Panc1 (cell line): Measurements from ENCODE around the gene GRIN1. TPM values are rescaled to one million over a fixed set of nuclear protein-coding genes. Genes with fewer than 3 reads are reported as not detected.

Source experiments
- ATAC-seq: fragments of 200-7000 bp; cut with Tn5 transposase; 2 replicates; pipeline ENCODE4 v1.9.1; 2020; ENCODE audit warnings: mild to moderate bottlenecking, moderate library complexity
- BruUV-seq: library from RNA; stranded (reverse); fragments of 400-500 nt; replicated peaks from 2 replicates; lab custom pipeline; 2021; lab: Mats Ljungman, UMichigan
- CTCF ChIA-PET: fragments of 300-600 bp; sonication (Branson Sonifier 250); formaldehyde crosslinking; loops from one replicate; lab custom pipeline; 2022; ENCODE audit warnings: antibody characterized with exemption; lab: Charles Lee
- POLR2A ChIA-PET: fragments of 300-600 bp; sonication (Branson Sonifier 250); formaldehyde crosslinking; loops from one replicate; lab custom pipeline; 2022; ENCODE audit warnings: antibody characterized with exemption; lab: Charles Lee
- DNase-seq: peaks from one replicate; pipeline ENCODE4 v3.0.0-alpha.2; 2010; ENCODE audit warnings: low read depth, low spot score
- H3K27ac ChIP-seq: 2 replicates; pipeline ENCODE4 v1.5.1; 2011; ENCODE audit warnings: mild to moderate bottlenecking, low read length, inconsistent platforms
- H3K27me3 ChIP-seq: fragments of 200-500 bp; sonication (Bioruptor generic); 2 replicates; pipeline ENCODE4 v1.6.0; 2014; ENCODE audit warnings: low read length, inconsistent platforms; ENCODE audit not compliant: control insufficient read depth, insufficient read depth
- H3K36me3 ChIP-seq: fragments of 200-500 bp; sonication (Bioruptor generic); 2 replicates; pipeline ENCODE4 v1.5.1; 2014; ENCODE audit warnings: inconsistent platforms, mild to moderate bottlenecking, low read length, moderate library complexity; ENCODE audit not compliant: control insufficient read depth, insufficient read depth
- H3K4me1 ChIP-seq: 2 replicates; pipeline ENCODE4 v1.5.1; 2011; ENCODE audit warnings: inconsistent platforms, mild to moderate bottlenecking, low read length, moderate library complexity; ENCODE audit not compliant: control insufficient read depth, insufficient read depth
- H3K4me3 ChIP-seq, 2 experiments: 2 replicates each; pipeline ENCODE4 v1.5.1; 2011 to 2012; ENCODE audit warnings: low read depth in 2 of 2, low read length in 2 of 2, mild to moderate bottlenecking in 2 of 2, inconsistent platforms in 1 of 2, moderate library complexity in 1 of 2
- H3K9me3 ChIP-seq: fragments of 200-500 bp; sonication (Bioruptor generic); 2 replicates; pipeline ENCODE4 v1.5.1; 2014; ENCODE audit warnings: low read depth, mild to moderate bottlenecking, inconsistent platforms, low read length, moderate library complexity; ENCODE audit not compliant: control insufficient read depth, insufficient read depth
- POLR2AphosphoS5 ChIP-seq: IDR thresholded peaks from 2 replicates; pipeline ENCODE4 v1.6.1; 2012; ENCODE audit warnings: mild to moderate bottlenecking, low read depth, low read length, moderate library complexity
- REST ChIP-seq, 2 experiments: IDR thresholded peaks; 2 replicates each; pipeline ENCODE4 v1.6.1; 2011 to 2012; ENCODE audit warnings: low read depth in 2 of 2, control low read depth in 1 of 2, low read length in 1 of 2, mild to moderate bottlenecking in 1 of 2, moderate library complexity in 1 of 2; ENCODE audit not compliant: insufficient read depth in 1 of 2
- SIN3A ChIP-seq: IDR thresholded peaks from 2 replicates; pipeline ENCODE4 v1.6.1; 2012; ENCODE audit warnings: low read depth, mild to moderate bottlenecking, low read length, moderate library complexity, borderline replicate concordance; ENCODE audit not compliant: insufficient read depth
- TCF7L2 ChIP-seq: IDR thresholded peaks from 2 replicates; pipeline ENCODE4 v1.6.1; 2011; ENCODE audit warnings: mild to moderate bottlenecking, low read depth, low read length, inconsistent platforms
- in situ Hi-C: cut with HindIII; loops from 2 replicates; pipeline ENCODE4 v1.10.0; 2016; ENCODE audit warnings: low sequenced_read_pairs, low pct_unique_long_range_greater_than_20kb
- intact Hi-C: fragments of 100-400 bp; cut with micrococcal nuclease; formaldehyde crosslinking; loops from one replicate; pipeline ENCODE4 v1.10.0; 2022; ENCODE audit not compliant: unreplicated experiment
- total RNA-seq: library from RNA; stranded (reverse); gene quantifications from one replicate; pipeline ENCODE4 v1.2.1, GENCODE V29; 2021; ENCODE audit not compliant: unreplicated experiment
- TF ChIP-seq, protein P1 (sequence below): fragments of 450-650 bp; IDR thresholded peaks from 2 replicates; pipeline ENCODE4 v1.5.1; 2017; ENCODE audit warnings: mild to moderate bottlenecking

GRIN1 gene
- total RNA-seq, 1 experiment from 2014 or later: 4.9 TPM

DNA sequence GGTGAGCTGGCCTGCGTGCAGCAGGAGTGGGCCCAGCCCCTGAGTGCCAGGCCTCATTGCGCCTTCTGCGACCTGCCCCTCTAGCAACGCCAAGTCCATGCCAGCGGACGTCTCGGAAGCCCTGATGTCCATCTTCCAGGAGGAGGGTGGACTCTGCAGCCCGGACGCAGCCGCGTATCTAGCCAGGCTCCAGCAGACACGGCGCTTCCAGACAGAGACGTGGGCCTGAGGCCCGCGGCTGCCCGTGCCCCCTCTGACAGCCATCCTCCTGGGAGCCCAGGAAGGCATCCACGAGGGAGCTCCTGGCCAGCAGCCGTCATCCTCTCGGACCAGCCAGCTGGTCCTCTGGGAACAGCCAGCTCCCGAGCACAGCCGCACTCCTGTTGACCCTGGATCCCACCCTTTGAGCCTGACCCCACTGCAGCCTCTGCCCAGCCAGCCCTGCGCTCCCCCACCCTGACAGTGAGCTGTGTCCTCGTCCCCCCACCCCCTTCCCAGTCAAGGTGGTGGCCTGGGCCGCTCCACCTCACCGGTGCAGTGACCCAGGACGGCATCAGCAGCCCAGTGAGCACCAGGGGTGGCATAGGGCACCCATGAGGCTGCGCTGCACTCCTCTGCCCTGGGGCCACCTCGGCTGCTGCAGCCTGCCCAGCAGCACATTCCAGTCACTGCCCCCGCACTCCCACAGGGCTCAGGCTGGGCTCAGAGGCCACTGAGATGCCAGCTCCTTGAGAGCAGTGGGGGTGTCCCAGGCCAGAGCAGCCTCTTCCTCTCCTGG, 77.4 kb downstream of the GRIN1 start:
- Histone ChIP-seq H3K27ac (peak overlapping the region; percentile 86; the same call in 1 of the 2 replicates), H3K4me1 (peaks cover 26% of the 10 kb centered on the region), H3K36me3 (no peaks in the 10 kb centered on the region), H3K9me3 (no peaks in the 10 kb centered on the region), H3K4me3 (no peak overlapping the region; a peak in 1 of 4 replicates), H3K27me3 (no peaks in the 10 kb centered on the region)
- TF ChIP-seq POLR2AphosphoS5: no peak
- TF ChIP-seq TCF7L2: no peak
- TF ChIP-seq SIN3A: no peak
- TF ChIP-seq, protein P1, sequence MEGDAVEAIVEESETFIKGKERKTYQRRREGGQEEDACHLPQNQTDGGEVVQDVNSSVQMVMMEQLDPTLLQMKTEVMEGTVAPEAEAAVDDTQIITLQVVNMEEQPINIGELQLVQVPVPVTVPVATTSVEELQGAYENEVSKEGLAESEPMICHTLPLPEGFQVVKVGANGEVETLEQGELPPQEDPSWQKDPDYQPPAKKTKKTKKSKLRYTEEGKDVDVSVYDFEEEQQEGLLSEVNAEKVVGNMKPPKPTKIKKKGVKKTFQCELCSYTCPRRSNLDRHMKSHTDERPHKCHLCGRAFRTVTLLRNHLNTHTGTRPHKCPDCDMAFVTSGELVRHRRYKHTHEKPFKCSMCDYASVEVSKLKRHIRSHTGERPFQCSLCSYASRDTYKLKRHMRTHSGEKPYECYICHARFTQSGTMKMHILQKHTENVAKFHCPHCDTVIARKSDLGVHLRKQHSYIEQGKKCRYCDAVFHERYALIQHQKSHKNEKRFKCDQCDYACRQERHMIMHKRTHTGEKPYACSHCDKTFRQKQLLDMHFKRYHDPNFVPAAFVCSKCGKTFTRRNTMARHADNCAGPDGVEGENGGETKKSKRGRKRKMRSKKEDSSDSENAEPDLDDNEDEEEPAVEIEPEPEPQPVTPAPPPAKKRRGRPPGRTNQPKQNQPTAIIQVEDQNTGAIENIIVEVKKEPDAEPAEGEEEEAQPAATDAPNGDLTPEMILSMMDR: no peak
- DNase-seq (no peak), ATAC-seq (no peak)
- intact Hi-C loops: no loop called here
- in situ Hi-C loops: no loop called here
- CTCF ChIA-PET: interaction anchor here (0.6 kb wide), 2 partner anchors 89 to 454 kb away, joined by 5 to 7 read pairs; no protein-coding TSS in a partner anchor
- no TSS peak for BruUV-seq
- POLR2A ChIA-PET: no interaction called here

DNA sequence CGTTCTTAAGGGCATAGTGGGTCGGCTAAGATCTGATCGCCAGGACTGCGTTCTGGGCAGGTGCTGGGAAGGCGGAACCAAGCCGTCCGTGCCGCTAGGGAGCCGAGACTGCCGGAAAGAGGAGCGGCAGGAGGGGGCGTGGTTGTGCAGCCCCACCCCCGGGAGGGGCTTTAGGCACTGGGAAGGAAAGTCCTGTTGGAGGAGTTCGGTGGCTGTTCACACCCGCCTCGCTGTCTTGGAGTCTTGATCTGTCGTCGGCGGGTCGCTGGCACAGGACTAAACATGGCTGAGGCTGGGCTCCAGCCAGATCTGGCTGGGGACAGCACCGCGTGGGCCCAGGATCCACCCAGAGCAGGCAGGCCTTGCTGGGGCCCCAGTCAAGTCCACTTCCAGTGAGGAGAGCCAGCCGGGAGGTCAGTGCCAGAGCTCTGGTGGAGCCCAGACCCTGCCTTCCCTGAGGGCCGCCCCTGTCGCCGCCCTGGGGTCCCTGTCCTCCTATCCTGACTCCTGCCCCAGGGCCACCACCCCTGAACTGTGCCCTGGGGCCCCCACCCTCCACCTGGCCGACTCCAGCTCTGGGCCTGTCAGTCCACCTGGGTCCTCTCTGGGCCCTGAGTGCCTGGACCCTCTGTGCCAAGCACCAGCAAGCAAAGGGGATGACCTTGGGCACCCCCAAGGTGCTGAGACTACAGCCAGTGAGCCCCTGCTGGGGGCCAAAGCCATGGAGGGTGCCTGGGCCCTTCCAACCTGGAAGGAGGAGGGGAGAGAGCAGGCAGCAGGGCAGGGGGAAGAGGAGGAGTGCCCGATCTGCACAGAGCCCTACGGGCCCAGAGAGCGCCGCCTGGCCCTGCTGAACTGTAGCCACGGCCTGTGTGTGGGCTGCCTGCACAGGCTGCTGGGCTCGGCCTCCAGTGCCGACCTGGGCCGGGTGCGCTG, 78.6 kb downstream of the GRIN1 start:
- CTCF ChIA-PET: interaction anchor here (0.6 kb wide), 1 partner anchor 455 kb away, joined by 5 read pairs; no protein-coding TSS in a partner anchor
- H3K4me1 ChIP-seq: peaks cover 26% of the 10 kb centered on the region
- peak; percentile 73 for ATAC-seq
- no peak for DNase-seq
- no peaks in the 10 kb centered on the region for H3K36me3 ChIP-seq
- H3K27me3 ChIP-seq: no peaks in the 10 kb centered on the region
- in situ Hi-C loops: no loop called here
- POLR2A ChIA-PET: no interaction called here
- H3K27ac ChIP-seq: peak overlapping the region; percentile 86
- TF ChIP-seq SIN3A: no peak; the same call in 1 of the 2 replicates
- TF ChIP-seq, protein P1: 0 out of 2 replicates have a peak, but pooled peaks have one; percentile 19
- TF ChIP-seq POLR2AphosphoS5: peak; percentile 65
- no peak for TF ChIP-seq TCF7L2
- TF ChIP-seq REST (IDR thresholded peaks at IDR 0.05; ENCODE audit: insufficient read depth in 1 of 2, low read depth in 2 of 2, low read length in 1 of 2): no peak
- peak overlapping the region; percentile 33 to 48 for H3K4me3 ChIP-seq
- intact Hi-C loops: no loop called here
- no TSS peak for BruUV-seq
- H3K9me3 ChIP-seq: no peaks in the 10 kb centered on the region
